HG03354 (cell line): ENCODE measurements around the gene CCL25.

ENCODE experiments used
- ATAC-seq: cut with Tn5 transposase; IDR thresholded peaks from one replicate; pipeline ENCODE4 v1.9.1; 2021; ENCODE audit warnings: mild to moderate bottlenecking; ENCODE audit not compliant: unreplicated experiment, poor library complexity, severe bottlenecking

The CCL25 gene

GRCh38 chr19:8107301-8107903, 54.8 kb downstream of the CCL25 start:
- no peak for ATAC-seq

GRCh38 chr19:8108560-8109445, 56.2 kb downstream of the CCL25 start:
- no peak for ATAC-seq

GRCh38 chr19:8109455-8109854, 56.9 kb downstream of the CCL25 start:
- ATAC-seq: no peak

GRCh38 chr19:8109890-8110662, 57.5 kb downstream of the CCL25 start:
- no peak for ATAC-seq

- no peak for ATAC-seq
These were observed 58.4 kb downstream of the CCL25 start for GRCh38 chr19:8110931-8111330.

GRCh38 chr19:8111376-8111775, 58.8 kb downstream of the CCL25 start:
- ATAC-seq: no peak
